Neutrophil (primary cell): ENCODE results near the gene OPA3.

Experiments used
- H3K27ac ChIP-seq: fragments of 200-600 bp; sonication (generic); 2 replicates; pipeline ENCODE4 v1.5.1; 2016; ENCODE audit warnings: mild to moderate bottlenecking, moderate library complexity
- H3K27me3 ChIP-seq: fragments of 200-600 bp; sonication (generic); 2 replicates; pipeline ENCODE4 v1.6.0; 2016; ENCODE audit warnings: mild to moderate bottlenecking
- H3K36me3 ChIP-seq: fragments of 200-600 bp; sonication (generic); 2 replicates; pipeline ENCODE4 v1.5.1; 2017
- H3K4me1 ChIP-seq, 2 experiments: fragments of 200-600 bp in 1 of 2; sonication (generic) in 1 of 2; 1 replicate in 1 of 2; 2 replicates in 1 of 2; pipeline versions ENCODE4 v1.5.1 to v1.6.1; 2013 to 2016; ENCODE audit warnings: low read depth in 1 of 2, low read length in 1 of 2, mild to moderate bottlenecking in 1 of 2, moderate library complexity in 1 of 2; ENCODE audit not compliant: control insufficient read depth in 1 of 2, insufficient read depth in 1 of 2
- H3K4me3 ChIP-seq, 2 experiments: fragments of 200-600 bp in 1 of 2; sonication (generic) in 1 of 2; 1 replicate in 1 of 2; 2 replicates in 1 of 2; pipeline ENCODE4 v1.5.1; 2013 to 2016; ENCODE audit warnings: low read depth in 1 of 2, low read length in 1 of 2, mild to moderate bottlenecking in 1 of 2, moderate library complexity in 1 of 2
- H3K9me3 ChIP-seq: fragments of 200-600 bp; sonication (generic); 2 replicates; pipeline ENCODE4 v1.5.1; 2016
- TF ChIP-seq, protein P1 (sequence below): fragments of 200-600 bp; sonication (generic); IDR thresholded peaks from 2 replicates; pipeline ENCODE4 v1.5.1; 2016; ENCODE audit warnings: antibody characterized with exemption

The OPA3 gene

DNA sequence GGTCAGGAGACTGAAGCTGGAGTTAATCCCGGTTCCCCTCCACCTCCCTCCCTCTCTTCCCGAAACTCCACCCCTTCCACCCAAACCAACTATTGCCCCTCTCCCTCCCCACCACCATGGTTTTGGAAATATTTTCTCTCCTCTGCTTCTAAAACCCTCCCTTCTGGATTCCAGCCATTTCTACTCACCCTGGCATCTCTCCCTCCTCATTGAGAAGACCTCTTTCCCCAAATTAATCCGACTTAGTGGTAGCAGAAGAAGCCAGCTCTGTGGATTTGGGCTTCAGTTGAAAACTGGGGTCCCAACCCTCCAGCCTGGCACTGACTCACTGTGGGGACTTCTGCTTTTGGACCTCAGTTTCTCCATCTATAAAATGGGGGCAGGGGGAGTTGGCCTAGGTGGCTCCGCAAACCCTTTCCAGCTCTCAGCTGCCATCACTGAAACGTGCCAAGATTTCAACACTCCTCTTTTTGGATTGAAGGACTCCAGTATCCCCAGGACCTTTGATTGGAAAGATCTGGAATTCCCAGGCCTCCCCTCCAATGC, 15.8 kb upstream of the OPA3 start:
- H3K36me3 ChIP-seq = no peaks in the 10 kb centered on the region
- no peak overlapping the region for H3K4me3 ChIP-seq
- H3K27me3 ChIP-seq = peaks cover 54% of the 10 kb centered on the region
- peaks cover 54 to 62% of the 10 kb centered on the region in 2 experiments for H3K4me1 ChIP-seq
- peak overlapping the region; percentile 82 for H3K27ac ChIP-seq
- no peaks in the 10 kb centered on the region for H3K9me3 ChIP-seq
- TF ChIP-seq, protein P1, sequence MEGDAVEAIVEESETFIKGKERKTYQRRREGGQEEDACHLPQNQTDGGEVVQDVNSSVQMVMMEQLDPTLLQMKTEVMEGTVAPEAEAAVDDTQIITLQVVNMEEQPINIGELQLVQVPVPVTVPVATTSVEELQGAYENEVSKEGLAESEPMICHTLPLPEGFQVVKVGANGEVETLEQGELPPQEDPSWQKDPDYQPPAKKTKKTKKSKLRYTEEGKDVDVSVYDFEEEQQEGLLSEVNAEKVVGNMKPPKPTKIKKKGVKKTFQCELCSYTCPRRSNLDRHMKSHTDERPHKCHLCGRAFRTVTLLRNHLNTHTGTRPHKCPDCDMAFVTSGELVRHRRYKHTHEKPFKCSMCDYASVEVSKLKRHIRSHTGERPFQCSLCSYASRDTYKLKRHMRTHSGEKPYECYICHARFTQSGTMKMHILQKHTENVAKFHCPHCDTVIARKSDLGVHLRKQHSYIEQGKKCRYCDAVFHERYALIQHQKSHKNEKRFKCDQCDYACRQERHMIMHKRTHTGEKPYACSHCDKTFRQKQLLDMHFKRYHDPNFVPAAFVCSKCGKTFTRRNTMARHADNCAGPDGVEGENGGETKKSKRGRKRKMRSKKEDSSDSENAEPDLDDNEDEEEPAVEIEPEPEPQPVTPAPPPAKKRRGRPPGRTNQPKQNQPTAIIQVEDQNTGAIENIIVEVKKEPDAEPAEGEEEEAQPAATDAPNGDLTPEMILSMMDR = no peak

DNA sequence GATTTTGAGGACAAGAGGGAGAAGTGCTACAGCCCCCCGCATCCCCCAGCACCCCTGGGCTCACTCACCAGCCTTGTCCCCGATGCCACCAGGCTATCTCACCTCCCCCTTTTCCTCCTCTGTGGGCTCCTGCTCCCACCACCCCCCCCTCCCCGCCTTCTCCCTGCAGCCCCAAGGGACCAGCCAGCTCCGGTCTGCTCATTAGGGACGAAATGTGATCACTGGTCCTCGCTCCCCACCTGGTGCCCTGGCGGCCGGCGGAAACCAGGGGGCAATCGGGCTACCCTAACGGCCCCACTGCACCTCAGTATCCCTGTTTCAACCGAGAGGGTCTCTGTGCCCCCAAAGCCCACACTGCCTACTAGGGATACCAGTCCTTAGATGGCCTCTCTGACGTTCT, 14.7 kb upstream of the OPA3 start:
- Histone ChIP-seq H3K4me1 (peaks cover 54 to 63% of the 10 kb centered on the region in 2 experiments), H3K9me3 (no peaks in the 10 kb centered on the region), H3K4me3 (peak overlapping the region in 1 of 2 experiments; percentile 50), H3K27ac (peak overlapping the region; percentile 82), H3K36me3 (no peaks in the 10 kb centered on the region), H3K27me3 (peaks cover 42% of the 10 kb centered on the region)
- TF ChIP-seq, protein P1 = no peak

DNA sequence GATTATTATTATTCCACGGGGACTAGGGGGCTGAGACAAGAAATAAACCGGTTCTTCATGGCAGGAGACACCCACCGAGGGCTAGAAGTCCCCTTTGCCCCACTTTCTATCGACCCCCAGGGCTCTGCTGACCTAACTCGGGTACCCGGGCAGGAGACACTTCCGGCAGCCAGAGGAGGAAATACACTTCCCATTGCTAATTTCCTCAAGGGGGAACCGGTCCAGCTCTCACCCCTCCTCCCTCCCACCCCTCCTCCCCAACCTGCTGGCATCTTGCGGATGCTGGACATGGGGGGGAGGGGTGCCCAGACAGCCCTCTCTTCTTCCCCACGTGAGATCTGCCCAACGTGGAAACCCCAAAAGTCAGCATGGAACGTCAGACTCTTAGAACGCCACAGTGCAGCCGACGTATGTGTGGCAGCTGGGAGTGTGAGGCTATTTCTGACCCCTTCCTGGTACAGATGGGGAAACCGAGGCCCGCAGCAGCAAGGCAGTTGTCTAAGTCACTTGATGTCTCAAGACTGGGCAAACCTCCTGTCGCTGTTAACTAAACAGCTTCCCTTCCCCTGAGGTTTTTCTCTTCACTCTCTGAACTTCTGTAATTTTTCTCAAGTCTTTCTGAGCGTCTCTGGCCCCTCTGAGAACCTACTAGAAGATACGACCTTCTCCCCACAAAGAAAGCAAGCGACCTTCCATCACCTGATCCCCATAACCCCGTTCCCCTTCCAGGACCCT, 13.8 kb upstream of the OPA3 start:
- H3K27ac ChIP-seq = peak overlapping the region; percentile 82
- H3K36me3 ChIP-seq = no peaks in the 10 kb centered on the region
- peak overlapping the region; percentile 48 to 50 for H3K4me3 ChIP-seq
- H3K9me3 ChIP-seq = no peaks in the 10 kb centered on the region
- peaks cover 56 to 66% of the 10 kb centered on the region in 2 experiments for H3K4me1 ChIP-seq
- TF ChIP-seq, protein P1 = no peak
- H3K27me3 ChIP-seq = peaks cover 34% of the 10 kb centered on the region

DNA sequence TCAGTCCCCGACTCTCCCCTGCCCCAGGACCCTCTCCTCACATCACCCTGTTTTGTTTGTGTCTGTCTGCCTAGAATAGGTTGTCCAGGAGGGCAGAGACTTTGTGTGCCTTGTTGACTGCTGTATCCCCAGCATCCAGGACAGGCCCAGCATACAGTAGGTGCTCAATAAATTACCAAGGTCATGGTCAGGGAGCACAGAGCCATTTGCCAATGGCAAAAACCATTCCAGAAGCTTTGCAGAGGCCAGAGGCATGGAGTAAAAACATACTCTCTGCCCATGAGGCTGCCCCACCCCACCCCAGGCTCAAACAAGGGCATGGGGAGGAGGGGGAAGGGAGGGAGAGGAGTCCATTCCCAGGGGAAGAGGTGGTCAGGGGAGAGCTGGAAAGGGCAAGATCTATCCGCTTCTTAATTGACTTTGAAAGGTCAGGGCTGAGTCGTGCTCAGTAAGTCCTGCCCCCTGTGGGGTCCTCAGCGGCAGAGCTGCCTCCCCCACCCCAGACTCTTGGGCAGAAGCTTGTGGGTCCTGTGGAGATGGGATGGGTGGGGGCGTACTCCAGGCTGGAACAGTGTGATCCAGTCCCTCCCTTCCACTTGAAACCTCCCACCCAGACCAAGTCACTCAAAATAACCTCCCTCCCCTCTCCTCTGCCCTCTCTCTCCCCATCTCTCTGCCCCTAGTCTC, 13.0 kb upstream of the OPA3 start:
- Histone ChIP-seq H3K4me3 (peak overlapping the region; percentile 48 to 50), H3K36me3 (no peaks in the 10 kb centered on the region), H3K4me1 (peaks cover 65 to 75% of the 10 kb centered on the region in 2 experiments), H3K27ac (peak overlapping the region; percentile 82), H3K27me3 (peaks cover 25% of the 10 kb centered on the region), H3K9me3 (no peaks in the 10 kb centered on the region)
- TF ChIP-seq, protein P1 = no peak

DNA sequence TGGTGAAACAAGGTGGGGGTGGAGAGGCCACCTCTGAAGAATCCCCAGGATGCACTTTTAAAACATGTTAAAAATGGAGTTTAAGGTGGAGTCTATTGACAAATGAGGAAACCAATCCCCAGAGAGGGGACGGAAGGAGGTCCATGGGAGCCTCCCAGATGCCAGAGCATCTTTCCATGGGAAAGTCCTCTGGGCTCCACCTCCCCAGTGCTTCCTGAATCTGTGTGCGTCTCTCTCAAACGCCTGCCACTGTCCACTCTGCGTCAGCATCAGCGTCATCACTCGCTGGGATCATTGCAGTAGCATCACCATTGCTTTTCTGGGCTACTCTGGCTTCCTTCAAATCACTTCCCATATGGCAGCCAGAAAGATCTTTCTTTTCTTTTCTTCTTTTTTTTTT, 11.2 kb upstream of the OPA3 start:
- H3K4me1 ChIP-seq = peaks cover 67 to 81% of the 10 kb centered on the region in 2 experiments

More for the DNA sequence above, 11.2 kb upstream of the OPA3 start:
- Histone ChIP-seq H3K27me3 (peaks cover 8% of the 10 kb centered on the region), H3K4me3 (no peak overlapping the region), H3K27ac (no peak overlapping the region), H3K9me3 (no peaks in the 10 kb centered on the region), H3K36me3 (no peaks in the 10 kb centered on the region)
- TF ChIP-seq, protein P1 = no peak
